ENCODE measurements around the gene DPH3.

DPH3 gene

GRCh38 chr3:16280671-16281070 lies 15.9 kb upstream of the DPH3 start:
- DNase-seq: no peak
- Mint-ChIP-seq H3K27ac (no peak overlapping the region), H3K36me3 (ENCODE audit: low read depth) (peaks cover 36% of the 10 kb centered on the region), H3K4me1 (peaks cover 21% of the 10 kb centered on the region), H3K27me3 (no peaks in the 10 kb centered on the region), H3K4me3 (no peak overlapping the region), H3K9me3 (no peaks in the 10 kb centered on the region)
- ATAC-seq: no peak

- H3K36me3 Mint-ChIP-seq (ENCODE audit: low read depth): peaks cover 32% of the 10 kb centered on the region
- H3K4me1 Mint-ChIP-seq: peaks cover 6% of the 10 kb centered on the region
- no peak for ATAC-seq
- DNase-seq: no peak
- no peak overlapping the region for H3K27ac Mint-ChIP-seq
- no peak overlapping the region for H3K4me3 Mint-ChIP-seq
- no peaks in the 10 kb centered on the region for H3K27me3 Mint-ChIP-seq
- H3K9me3 Mint-ChIP-seq: no peaks in the 10 kb centered on the region
These were observed 14.5 kb upstream of the DPH3 start for GRCh38 chr3:16279010-16279801.

DNA sequence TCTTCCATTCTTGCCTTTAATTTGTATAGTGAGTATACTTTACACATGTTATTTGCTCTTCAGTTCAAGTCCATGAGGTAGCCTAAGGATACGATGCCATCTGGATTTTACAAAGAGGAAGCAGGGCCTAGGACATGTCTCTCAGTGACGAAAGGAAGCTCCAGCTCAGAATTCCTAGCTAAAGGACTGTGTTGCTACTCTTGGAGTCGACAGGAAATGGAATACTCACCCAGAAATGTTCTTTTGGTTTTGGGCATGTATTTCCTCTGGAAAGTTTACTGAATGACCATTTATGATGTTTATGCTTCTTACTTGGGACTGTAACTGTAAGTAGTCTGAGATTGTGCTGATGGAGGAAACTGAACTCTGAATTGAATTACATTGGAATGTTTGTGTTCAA lies 12.7 kb upstream of the DPH3 start:
- Mint-ChIP-seq H3K27ac (no peak overlapping the region), H3K36me3 (ENCODE audit: low read depth) (peaks cover 27% of the 10 kb centered on the region), H3K4me3 (no peak overlapping the region), H3K4me1 (no peaks in the 10 kb centered on the region), H3K27me3 (no peaks in the 10 kb centered on the region), H3K9me3 (no peaks in the 10 kb centered on the region)
- ATAC-seq (no peak), DNase-seq (no peak)

DNA sequence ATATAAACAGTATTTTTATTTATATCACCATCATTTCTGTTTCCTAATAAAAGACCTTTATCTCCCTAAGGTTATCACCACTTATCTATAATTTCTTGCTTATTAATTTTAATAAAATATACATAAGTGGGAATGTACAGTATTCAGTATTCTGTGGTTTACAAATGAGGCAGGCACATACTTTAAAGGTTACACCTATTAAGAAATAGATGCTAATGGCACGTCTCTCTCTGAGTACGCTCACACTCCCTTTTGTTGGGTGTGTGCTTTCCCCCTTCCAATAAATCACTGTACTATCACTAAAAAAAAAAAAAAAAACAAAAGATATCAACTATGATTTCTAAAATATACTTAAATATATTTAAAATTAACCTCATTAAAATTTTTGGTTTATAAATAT lies 9.1 kb upstream of the DPH3 start:
- H3K4me3 Mint-ChIP-seq: no peak overlapping the region
- no peaks in the 10 kb centered on the region for H3K9me3 Mint-ChIP-seq
- H3K4me1 Mint-ChIP-seq: no peaks in the 10 kb centered on the region
- H3K27me3 Mint-ChIP-seq: no peaks in the 10 kb centered on the region
- ATAC-seq: no peak
- peaks cover 42% of the 10 kb centered on the region for H3K36me3 Mint-ChIP-seq (ENCODE audit: low read depth)
- H3K27ac Mint-ChIP-seq: no peak overlapping the region
- no peak for DNase-seq

DNA sequence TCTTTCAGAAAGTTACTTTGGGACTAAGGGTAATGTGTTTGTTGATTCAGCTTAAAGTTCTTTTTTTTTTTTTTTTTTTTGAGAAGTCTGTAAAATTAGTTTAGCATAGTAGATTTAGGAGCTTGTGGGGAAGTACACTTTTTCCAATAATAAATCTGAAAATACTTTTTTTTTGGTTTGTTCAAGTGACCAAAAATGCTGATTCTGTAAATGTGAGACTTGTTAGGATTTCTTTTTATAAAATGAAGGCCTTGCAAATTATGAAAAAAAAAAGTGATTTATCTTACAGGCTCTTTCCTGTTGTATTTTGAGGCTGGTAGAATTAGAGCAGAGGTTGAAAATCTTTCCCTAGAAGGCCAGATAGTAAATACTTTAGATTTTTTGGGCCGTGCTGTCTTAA lies 7.8 kb upstream of the DPH3 start:
- Mint-ChIP-seq H3K27ac (no peak overlapping the region), H3K36me3 (ENCODE audit: low read depth) (peaks cover 40% of the 10 kb centered on the region), H3K4me1 (peaks cover 7% of the 10 kb centered on the region), H3K27me3 (no peaks in the 10 kb centered on the region), H3K4me3 (no peak overlapping the region), H3K9me3 (no peaks in the 10 kb centered on the region)
- ATAC-seq (no peak), DNase-seq (no peak)

DNA sequence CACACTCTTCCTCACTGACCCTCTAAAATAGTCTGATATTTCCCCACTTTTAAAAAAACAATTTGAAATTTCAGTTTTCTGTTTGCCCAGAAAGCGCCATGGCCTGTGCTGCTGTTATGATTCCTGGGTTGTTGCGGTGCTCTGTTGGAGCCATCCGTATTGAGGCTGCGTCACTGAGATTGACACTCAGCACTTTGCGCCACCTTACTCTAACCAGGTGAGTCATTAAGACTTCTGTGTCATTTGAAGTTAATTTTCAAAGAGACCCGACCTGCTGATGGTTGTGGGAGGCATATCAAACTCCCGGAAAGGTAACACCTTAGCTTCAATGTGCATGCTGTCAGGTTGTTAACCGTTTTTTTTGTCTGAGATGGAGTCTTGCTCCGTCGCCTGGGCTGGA lies 6.1 kb upstream of the DPH3 start:
- H3K27ac Mint-ChIP-seq: no peak overlapping the region
- H3K4me3 Mint-ChIP-seq: no peak overlapping the region

GRCh38 chr3:16266714-16267113 lies 2.0 kb upstream of the DPH3 start:
- ATAC-seq: no peak
- no peak overlapping the region for H3K27ac Mint-ChIP-seq
- H3K4me3 Mint-ChIP-seq: peak overlapping the region; percentile 92

More for the DNA sequence above, 6.1 kb upstream of the DPH3 start:
- Mint-ChIP-seq H3K4me1 (peaks cover 24% of the 10 kb centered on the region), H3K27me3 (no peaks in the 10 kb centered on the region), H3K36me3 (ENCODE audit: low read depth) (peaks cover 36% of the 10 kb centered on the region), H3K9me3 (no peaks in the 10 kb centered on the region)
- DNase-seq: no peak
- ATAC-seq: no peak

DNA sequence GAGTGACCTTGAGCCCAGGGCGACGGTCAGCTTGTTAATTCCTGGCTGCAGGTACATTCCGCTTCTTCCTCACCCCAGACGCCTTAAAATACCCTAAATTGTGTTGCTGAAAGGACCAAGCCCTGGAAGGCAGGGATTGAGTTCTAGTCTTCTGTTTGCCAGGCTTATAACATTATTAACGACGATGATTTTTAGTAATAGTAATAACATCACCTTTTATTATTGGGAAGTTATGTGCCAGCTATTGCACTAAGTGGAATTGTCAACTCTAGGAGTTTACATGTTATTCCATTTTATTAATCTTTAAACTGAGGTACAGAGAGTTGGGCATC lies 678 bp upstream of the DPH3 start:
- Mint-ChIP-seq H3K27me3 (peaks cover 2% of the 10 kb centered on the region), H3K36me3 (ENCODE audit: low read depth) (peaks cover 14% of the 10 kb centered on the region), H3K4me1 (peaks cover 32% of the 10 kb centered on the region), H3K27ac (peak overlapping the region; percentile 98), H3K4me3 (peak overlapping the region; percentile 92), H3K9me3 (no peaks in the 10 kb centered on the region)
- no peak for ATAC-seq
- no peak for DNase-seq

More at GRCh38 chr3:16266714-16267113, 2.0 kb upstream of the DPH3 start:
- no peak for DNase-seq
- H3K9me3 Mint-ChIP-seq: no peaks in the 10 kb centered on the region
- H3K36me3 Mint-ChIP-seq (ENCODE audit: low read depth): peaks cover 25% of the 10 kb centered on the region
- H3K27me3 Mint-ChIP-seq: peaks cover 2% of the 10 kb centered on the region
- H3K4me1 Mint-ChIP-seq: peaks cover 32% of the 10 kb centered on the region

DNA sequence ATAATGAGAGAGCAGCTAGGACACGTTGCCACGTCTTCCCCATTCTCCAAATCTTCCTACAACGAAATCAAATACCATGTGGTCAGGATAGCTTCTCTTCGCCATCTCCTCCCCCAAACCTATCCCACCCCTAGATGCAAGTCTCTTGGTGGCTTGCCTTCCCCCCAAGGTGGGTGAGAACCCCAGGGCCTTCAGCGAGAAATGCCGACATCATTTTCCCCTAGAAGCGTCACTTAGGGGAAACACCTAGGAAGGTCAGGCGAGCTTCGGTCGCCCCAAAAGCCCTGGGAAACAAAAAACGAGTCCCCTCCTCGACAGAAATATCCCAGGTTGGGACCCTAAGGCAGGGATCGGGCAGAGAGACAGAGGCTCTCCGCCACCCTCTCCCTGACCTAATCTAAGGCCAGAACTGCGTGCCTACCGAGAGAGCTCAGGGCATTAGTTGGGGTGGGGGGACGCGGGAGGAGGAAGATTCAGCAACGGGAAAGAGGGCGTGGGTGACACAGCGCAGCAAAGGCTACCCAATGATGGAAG lies 502 bp downstream of the DPH3 start:
- DNase-seq (no peak), ATAC-seq (peak; percentile 16)
- H3K27me3 Mint-ChIP-seq: peaks cover 2% of the 10 kb centered on the region

DNA sequence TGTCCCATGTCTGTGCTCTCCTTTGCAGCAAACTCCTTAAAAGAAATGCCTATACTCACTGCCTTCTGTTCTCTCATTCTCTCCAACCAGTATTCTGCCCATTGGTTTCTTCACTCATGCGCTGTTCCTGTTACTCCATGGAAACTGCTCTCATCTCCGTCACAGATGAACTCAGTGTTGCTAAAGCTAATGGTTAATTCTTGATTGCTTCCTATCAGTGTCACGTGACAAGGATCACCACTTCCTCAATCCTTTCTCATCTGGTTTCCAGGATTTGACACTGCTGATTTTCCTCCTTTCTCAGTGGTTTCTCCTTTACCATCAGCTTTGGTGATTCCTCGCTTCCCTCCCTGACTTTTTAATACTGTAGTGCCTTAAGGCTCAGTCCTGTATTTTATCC lies 2.6 kb downstream of the DPH3 start:
- Mint-ChIP-seq H3K27me3 (peaks cover 2% of the 10 kb centered on the region), H3K4me1 (peaks cover 21% of the 10 kb centered on the region), H3K9me3 (no peaks in the 10 kb centered on the region), H3K4me3 (no peak overlapping the region), H3K36me3 (ENCODE audit: low read depth) (peaks cover 12% of the 10 kb centered on the region), H3K27ac (no peak overlapping the region)
- no peak for DNase-seq
- no peak for ATAC-seq

More for the DNA sequence above, 502 bp downstream of the DPH3 start:
- peak overlapping the region; percentile 98 for H3K27ac Mint-ChIP-seq
- no peaks in the 10 kb centered on the region for H3K9me3 Mint-ChIP-seq
- peaks cover 32% of the 10 kb centered on the region for H3K4me1 Mint-ChIP-seq
- H3K4me3 Mint-ChIP-seq: peak overlapping the region; percentile 92
- H3K36me3 Mint-ChIP-seq (ENCODE audit: low read depth): peaks cover 12% of the 10 kb centered on the region

GRCh38 chr3:16260046-16260445 lies 4.7 kb downstream of the DPH3 start:
- Mint-ChIP-seq H3K36me3 (ENCODE audit: low read depth) (peaks cover 12% of the 10 kb centered on the region), H3K27me3 (peaks cover 2% of the 10 kb centered on the region), H3K9me3 (no peaks in the 10 kb centered on the region), H3K4me3 (no peak overlapping the region), H3K27ac (no peak overlapping the region), H3K4me1 (peaks cover 12% of the 10 kb centered on the region)
- DNase-seq (no peak), ATAC-seq (no peak)

- no peaks in the 10 kb centered on the region for H3K27me3 Mint-ChIP-seq
- no peaks in the 10 kb centered on the region for H3K9me3 Mint-ChIP-seq
- peaks cover 9% of the 10 kb centered on the region for H3K36me3 Mint-ChIP-seq (ENCODE audit: low read depth)
- no peak overlapping the region for H3K27ac Mint-ChIP-seq
- no peak overlapping the region for H3K4me3 Mint-ChIP-seq
- peaks cover 10% of the 10 kb centered on the region for H3K4me1 Mint-ChIP-seq
- DNase-seq: no peak
- ATAC-seq: no peak
These were observed 5.9 kb downstream of the DPH3 start for GRCh38 chr3:16258866-16259265.

DNA sequence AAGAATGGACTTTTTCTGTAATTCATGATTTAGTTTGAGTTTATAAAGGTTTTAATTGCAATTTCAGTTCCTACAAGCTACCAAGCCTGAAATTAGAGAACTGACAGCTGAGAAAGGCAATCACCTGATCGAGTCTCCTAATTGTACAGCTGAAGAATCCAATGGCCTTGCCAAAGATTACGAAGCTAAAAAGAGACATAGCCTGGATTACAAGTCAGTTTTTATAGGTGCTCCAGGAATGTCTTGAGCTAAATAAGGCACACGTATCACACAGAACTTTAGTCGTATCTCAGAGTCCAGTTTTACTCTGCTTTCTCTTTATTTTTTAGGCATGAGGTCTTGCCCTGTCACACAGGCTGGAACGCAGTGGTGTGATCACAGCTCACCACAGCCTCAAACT lies 6.6 kb downstream of the DPH3 start:
- peaks cover 10% of the 10 kb centered on the region for H3K4me1 Mint-ChIP-seq
- DNase-seq (no peak), ATAC-seq (no peak)
- no peak overlapping the region for H3K27ac Mint-ChIP-seq
- peaks cover 9% of the 10 kb centered on the region for H3K36me3 Mint-ChIP-seq (ENCODE audit: low read depth)
- no peaks in the 10 kb centered on the region for H3K9me3 Mint-ChIP-seq
- H3K4me3 Mint-ChIP-seq: no peak overlapping the region
- H3K27me3 Mint-ChIP-seq: no peaks in the 10 kb centered on the region

DNA sequence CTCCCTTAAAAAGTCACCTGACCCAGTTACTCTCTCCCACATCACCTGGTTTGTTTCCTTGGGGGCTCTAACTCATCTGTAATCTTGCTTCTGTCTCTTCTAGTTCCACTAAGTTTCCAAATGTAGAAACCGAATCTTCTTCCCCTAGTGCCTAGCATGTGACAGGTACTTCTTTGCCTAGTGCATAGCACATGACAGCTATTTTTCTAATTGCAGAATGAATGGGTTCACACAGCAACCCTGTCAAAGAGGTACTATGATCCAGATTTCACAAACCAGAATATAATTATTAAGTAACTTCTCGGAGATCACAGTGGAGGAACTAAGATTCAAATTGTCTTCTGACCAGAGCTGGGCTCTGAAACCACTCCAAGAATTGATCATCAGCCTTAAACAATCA lies 7.4 kb downstream of the DPH3 start:
- H3K4me1 Mint-ChIP-seq: peaks cover 11% of the 10 kb centered on the region
- ATAC-seq (no peak), DNase-seq (no peak)
- H3K36me3 Mint-ChIP-seq (ENCODE audit: low read depth): peaks cover 9% of the 10 kb centered on the region
- no peaks in the 10 kb centered on the region for H3K9me3 Mint-ChIP-seq
- H3K27me3 Mint-ChIP-seq: no peaks in the 10 kb centered on the region
- H3K27ac Mint-ChIP-seq: no peak overlapping the region
- no peak overlapping the region for H3K4me3 Mint-ChIP-seq

- ATAC-seq (no peak), DNase-seq (no peak)
- peaks cover 11% of the 10 kb centered on the region for H3K4me1 Mint-ChIP-seq
- no peak overlapping the region for H3K4me3 Mint-ChIP-seq
- H3K27me3 Mint-ChIP-seq: no peaks in the 10 kb centered on the region
- peaks cover 9% of the 10 kb centered on the region for H3K36me3 Mint-ChIP-seq (ENCODE audit: low read depth)
- no peaks in the 10 kb centered on the region for H3K9me3 Mint-ChIP-seq
- no peak overlapping the region for H3K27ac Mint-ChIP-seq
These were observed 9.0 kb downstream of the DPH3 start for GRCh38 chr3:16255726-16256125.

Measured in activated naive CD8-positive, alpha-beta T cell treated with anti-CD3 and anti-CD28 coated beads, Interleukin-2, amount 50 U/mL, for 24 hours (primary cell).